Stimulated activated CD8-positive, alpha-beta memory T cell treated with anti-CD3 and anti-CD28 coated beads, Interleukin-7, amount 100 ng/mL, for 24 hours (primary cell): ENCODE data around the gene RASA3.
"Not testable (repeated sequence)": the region's sequence is repeated elsewhere in the genome, so short reads cannot be mapped to it uniquely, and the experiment has no call there.

Experiments
- DNase-seq: peaks from one replicate; pipeline ENCODE4 v3.0.0-alpha.2; 2020; ENCODE audit warnings: low read depth

The RASA3 gene

GRCh38 chr13:114032126-114032799, 100.2 kb downstream of the RASA3 start:
- no peak for DNase-seq

DNA sequence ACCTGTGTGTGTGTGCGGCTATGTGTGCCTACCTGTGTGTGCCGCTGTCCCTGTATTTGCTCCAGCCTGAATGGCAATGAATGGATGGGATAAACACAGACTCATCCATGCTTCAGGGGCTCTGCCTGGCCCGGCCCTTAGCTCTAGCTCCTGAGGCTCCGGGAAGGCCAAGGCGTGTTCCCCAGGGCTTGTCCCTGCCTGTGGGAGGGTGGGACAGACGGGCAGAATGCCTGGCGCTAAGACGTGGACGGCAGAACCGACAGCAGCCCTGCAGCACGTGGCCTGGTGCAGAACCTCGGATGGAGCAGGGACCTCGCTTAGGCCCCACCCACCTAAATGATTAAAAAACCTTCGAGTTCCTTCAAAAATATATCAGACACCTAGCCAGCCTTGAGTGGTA, 100.8 kb downstream of the RASA3 start:
- no peak for DNase-seq

DNA sequence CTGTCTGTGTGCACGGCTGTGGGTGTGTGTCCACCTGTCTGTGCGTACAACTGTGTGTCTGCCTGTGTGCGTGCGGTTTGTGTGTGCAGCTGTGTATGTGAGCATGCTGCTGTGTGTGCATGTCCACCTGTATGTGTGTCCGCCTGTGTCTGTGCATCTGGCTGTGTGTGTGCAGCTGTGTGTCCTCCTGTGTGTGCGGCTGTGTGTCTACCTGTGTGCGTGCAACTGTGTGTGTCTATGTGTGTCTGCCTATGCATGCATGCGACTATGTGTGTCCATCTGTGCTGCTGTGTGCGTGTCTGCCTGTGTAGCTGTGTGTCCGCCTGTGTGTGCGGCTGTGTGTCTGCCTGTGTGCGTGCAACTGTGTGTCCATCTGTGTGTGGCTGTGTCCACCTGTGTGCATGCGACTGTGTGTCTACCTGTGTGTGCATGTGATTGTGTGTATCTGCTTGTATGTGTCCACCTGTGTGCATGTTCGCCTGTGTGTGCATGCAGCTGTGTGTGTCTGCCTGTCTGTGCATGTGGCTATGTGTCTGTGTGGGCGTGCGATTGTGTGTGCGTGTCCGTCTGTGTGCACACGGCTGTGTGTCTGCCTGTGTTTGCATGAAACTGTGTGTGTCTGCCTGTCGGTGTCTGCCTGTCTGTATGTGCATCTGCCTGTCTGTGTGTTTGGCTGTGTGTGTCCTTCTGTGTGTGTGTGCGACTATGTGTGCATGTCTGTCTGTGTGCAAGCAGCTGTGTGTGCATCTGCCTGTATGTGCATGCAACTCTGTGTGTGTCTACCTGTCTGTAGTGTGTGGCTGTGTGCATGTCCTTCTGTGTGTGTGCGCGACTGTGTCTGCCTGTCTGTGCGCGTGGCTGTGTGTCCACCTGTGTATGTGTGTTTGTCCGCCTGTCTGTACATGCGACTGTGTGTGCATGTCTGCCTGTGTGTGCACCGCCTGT, 101.5 kb downstream of the RASA3 start:
- DNase-seq: no peak

- no peak for DNase-seq
These were observed 102.4 kb downstream of the RASA3 start for GRCh38 chr13:114029866-114030625.

DNA sequence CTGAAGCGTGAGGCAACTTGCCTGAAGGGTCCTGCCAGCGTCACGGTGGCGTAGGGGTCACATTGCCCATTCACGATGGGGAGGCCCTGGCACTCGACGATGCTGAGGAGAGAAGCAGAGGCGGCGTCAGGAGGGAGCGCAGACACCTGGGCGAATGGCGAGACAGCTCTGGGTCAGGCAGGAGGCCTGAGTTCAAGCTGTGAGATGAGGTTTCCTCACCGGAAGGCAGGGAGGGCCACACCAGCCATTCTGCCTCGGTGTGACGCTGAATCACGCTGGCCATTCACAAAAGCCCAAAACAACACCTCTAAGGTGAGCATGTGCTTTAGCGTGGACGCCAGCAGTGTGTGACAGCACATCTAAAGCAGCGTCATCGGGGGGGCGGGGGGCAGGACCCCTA, 104.6 kb downstream of the RASA3 start:
- DNase-seq: no peak

GRCh38 chr13:114027046-114027715, 105.2 kb downstream of the RASA3 start:
- no peak for DNase-seq

DNA sequence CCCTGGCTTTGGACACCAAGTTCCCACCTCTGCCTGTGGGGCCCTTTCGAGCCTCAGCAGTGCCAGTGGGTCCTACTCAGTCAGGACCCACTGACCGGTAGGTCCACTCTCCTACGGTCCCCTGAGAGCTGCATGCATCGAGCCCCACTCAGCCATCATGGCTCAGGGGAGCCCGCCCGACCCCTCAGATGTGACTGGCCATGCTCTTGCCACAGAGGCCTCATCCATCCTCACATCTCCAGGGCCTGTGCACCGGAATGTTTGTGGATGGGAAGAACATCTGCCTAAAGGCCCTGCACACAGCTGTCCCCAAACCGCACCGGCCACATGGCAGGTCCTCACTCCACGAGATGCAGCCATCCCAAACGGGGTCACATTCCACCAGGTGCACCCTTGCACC, 105.9 kb downstream of the RASA3 start:
- no peak for DNase-seq

DNA sequence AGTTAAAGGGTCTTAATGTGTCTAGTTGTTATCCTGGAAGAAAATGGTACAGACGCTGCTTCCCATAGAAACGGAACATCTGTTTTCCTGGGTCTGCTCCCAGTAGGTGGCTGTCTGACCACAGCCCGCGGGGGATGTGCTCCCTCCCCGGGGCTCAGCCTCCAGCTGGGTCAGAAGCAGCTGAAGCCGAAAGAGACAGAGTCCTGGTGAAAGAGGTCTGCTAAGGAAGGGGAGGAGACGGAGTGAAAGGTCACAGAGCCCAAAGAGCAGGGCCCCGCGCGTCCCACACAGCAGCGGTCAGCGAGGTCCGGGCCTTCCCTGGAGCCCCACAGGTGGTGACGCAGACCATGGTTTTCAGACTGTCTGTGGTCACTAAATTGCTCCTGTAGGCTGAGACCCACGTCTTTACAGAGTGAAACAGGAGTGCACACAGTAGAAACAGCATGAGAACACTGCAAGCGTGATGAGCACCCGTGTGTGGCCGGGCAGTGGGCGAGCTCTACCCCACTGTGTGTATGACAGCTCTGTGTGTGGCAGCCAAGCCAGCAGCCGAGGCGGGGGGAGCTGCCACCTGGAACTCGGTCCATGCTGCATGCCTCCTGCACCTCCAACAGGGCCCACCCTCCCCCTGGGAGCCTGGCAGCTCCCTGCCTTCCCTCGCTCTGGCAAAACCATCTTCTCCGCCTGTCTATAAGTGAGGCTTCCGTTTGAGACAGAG, 106.5 kb downstream of the RASA3 start:
- DNase-seq: no peak

- DNase-seq: no peak
These were observed 107.1 kb downstream of the RASA3 start for GRCh38 chr13:114025405-114025713.

DNA sequence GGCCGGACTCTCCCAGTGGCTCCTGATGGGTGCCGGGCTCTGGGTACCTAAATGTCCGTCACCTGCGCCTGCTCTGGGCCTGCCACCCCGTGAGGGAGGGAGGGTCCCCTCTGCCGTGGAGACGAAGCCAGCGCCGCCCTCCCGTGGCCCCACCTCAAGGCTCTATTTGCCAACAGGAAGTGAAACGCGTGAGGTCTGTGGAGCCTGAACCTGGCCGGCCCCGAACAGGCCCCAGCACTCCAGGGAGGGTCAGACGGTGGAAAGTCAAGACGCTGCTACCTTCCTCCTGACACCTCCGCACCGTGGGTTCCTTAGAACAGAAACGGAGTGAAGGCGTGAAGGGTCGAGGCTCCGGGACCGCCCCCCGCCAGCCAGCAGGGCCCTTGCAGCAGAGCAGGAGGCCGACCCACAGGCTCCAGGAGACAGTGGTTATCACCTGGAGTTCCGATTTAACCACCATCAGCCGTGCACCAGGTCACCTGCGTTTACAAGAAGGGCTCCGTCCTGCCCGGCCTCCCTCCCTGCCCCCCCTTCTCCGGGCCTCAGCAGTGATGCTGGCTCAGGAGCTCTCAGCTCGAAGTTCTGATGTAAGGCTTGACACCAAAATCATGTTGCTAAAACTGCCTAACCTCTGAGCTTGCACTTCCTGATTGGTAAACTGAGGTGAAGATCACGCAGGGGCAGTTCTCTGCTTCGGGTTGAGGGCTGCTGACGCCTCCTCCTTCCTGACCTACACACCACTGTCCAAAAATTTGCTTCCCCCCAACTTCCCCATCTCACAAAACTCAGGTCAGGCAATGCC, 107.6 kb downstream of the RASA3 start:
- no peak for DNase-seq

DNA sequence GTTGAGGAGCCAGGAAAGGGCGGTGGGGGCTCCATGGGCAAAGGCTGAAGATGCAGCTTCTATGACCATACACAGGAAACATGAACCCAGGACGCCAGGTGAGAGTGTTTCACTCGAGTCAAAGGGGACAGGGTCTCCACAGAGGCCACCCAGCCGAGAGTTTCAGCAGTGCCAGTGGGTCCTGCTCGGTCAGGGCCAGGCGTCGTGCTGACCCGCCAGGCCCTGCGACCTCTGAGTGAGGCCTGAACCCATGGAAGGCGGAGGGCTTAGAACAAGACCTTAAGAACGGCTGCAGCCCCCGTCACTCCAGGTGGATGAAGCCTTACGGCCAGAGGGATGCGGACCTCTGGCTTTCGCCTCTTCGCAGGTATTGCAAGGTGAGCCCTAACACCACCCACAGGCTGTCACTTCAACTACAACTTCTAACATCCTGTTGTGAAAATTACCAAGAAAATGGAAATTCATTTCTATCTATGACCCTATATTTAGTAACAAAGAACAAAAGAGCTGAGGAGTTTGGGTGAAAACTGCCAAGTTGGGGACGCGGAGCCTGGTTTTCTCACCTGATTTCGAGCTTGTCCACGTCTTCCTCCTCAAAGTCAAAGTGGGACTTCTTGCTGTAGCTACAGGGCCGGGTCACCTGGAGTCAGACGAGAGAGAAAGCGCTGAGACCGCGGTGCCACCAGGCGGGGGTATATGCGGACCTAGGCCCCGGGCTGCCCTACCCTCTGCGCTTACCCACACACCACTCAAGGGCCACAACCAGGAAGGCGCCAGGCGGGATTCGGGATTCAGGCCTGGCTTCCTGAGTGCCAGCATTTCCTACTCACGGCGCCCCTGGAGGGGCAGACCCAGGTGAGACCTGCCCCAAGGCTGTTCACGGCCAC, 108.5 kb downstream of the RASA3 start:
- no peak for DNase-seq

DNA sequence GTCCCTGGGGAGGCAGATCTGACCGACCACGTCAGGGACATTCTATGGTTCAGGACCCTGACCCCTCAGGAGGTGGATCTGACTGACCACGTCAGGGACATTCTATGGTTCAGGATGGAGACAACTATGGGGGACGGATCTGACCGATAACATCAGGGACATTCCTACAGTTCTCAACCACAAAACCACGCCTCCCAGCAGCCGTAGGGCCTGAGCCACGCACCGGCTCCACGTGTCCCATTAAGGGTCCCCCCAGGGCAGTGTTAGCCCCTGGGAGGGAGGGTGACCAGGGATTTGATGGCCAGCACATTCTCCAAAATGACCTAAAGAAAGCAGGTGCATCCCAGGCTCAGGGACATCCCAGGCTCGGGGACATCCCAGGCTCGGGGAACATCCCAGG, 109.5 kb downstream of the RASA3 start:
- no peak for DNase-seq

DNA sequence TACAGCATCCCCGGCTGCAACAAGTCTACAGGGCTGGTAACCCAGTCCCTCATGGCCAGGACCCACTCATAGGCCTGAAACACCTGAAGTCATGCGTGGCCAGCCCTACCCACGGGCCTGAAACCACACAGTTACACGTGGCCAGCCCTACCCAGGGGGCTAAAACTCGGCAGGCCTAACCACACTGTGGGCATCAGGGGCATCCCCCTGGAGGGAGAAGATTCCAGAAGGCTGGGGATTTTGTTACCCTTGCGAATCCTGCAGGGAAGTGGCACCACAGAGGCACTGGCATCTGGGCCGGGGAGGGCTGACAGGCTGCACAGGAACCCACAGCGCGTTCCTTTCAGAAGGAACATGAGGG, 110.1 kb downstream of the RASA3 start:
- no peak for DNase-seq

GRCh38 chr13:114021464-114022308, 110.7 kb downstream of the RASA3 start:
- no peak for DNase-seq

GRCh38 chr13:114020750-114021463, 111.5 kb downstream of the RASA3 start:
- no peak for DNase-seq

DNA sequence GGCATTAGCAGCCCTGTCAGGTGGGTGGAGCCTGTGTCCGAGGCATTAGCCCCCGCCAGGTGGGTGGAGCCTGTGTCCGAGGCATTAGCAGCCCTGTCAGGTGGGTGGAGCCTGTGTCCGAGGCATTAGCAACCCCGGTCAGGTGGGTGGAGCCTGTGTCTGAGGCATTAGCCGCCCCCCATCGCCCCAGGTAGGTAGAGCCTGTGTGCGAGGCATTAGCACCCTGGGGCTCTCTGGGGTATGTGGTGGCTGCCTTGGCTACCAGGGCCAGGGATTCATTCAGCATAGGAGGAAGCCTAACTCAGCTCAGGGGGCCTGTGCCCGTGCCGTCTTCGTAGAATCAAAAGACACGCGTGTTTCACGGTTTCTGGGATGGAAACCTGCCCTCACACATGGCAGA, 112.3 kb downstream of the RASA3 start:
- DNase-seq: not testable (repeated sequence)

GRCh38 chr13:114019367-114019766, 113.1 kb downstream of the RASA3 start:
- DNase-seq: peak; percentile 37

DNA sequence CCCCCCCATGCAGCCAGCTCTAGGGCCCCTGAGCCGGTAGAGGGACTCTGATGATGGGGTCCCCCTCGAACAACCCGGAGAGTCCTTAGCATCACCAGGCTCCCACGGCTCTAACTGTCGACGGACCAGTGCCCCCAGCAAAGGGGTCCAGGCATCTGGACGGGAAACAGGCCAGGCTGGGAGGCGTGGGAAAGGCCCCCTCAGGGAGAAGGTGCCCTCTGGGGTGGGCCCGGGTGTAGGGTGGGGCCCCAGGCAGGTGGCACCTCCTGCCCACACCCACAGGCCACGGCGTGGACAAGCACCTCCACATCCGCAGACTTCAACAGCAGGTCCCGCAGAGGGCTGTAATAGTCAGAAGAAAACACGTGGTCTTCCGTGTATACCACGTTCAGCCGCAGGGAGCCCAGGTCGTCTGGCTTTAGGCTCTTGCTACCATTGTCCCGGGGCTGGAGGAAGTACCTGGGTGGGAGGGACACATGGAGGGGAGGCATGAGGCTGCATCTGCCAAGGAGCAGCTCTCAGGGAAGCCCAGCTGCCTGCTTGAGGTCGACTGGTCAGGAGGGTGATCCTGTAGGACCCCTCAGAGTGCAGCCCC, 113.9 kb downstream of the RASA3 start:
- no peak for DNase-seq
